ENCODE measurements around the gene MRFAP1L1.

DNA sequence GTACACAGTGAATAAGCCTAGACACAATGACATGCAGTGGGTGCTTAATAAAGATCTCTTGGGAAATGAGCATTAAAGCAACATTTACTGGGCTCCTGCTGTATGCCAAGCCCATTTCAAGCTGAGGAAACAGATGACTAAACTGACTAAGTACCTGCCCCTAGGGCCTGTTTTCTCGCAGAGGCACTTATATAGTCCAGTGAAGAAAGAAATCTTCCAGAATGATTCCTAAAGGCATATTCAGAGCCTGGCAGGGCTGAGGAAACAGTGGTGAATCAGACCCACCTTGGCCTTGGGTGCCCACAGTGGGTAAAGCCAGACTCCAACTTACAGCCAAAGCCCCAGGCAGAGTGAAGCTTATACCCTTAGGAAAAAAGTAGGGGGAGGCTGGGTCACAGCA, 38.0 kb downstream of the MRFAP1L1 start:
- TF ChIP-seq, protein P1, sequence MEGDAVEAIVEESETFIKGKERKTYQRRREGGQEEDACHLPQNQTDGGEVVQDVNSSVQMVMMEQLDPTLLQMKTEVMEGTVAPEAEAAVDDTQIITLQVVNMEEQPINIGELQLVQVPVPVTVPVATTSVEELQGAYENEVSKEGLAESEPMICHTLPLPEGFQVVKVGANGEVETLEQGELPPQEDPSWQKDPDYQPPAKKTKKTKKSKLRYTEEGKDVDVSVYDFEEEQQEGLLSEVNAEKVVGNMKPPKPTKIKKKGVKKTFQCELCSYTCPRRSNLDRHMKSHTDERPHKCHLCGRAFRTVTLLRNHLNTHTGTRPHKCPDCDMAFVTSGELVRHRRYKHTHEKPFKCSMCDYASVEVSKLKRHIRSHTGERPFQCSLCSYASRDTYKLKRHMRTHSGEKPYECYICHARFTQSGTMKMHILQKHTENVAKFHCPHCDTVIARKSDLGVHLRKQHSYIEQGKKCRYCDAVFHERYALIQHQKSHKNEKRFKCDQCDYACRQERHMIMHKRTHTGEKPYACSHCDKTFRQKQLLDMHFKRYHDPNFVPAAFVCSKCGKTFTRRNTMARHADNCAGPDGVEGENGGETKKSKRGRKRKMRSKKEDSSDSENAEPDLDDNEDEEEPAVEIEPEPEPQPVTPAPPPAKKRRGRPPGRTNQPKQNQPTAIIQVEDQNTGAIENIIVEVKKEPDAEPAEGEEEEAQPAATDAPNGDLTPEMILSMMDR (conservative IDR thresholded peaks at IDR 0.05; ENCODE audit: low read depth in 2 of 2): no peak
- no peak for TF ChIP-seq CREB1 (CRISPR knock-in tag; IDR thresholded peaks at IDR 0.05; ENCODE audit: low read depth)
- TF ChIP-seq, protein P2, sequence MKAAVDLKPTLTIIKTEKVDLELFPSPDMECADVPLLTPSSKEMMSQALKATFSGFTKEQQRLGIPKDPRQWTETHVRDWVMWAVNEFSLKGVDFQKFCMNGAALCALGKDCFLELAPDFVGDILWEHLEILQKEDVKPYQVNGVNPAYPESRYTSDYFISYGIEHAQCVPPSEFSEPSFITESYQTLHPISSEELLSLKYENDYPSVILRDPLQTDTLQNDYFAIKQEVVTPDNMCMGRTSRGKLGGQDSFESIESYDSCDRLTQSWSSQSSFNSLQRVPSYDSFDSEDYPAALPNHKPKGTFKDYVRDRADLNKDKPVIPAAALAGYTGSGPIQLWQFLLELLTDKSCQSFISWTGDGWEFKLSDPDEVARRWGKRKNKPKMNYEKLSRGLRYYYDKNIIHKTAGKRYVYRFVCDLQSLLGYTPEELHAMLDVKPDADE (IDR thresholded peaks at IDR 0.05): no peak
- TF ChIP-seq POLR2AphosphoS5 (IDR thresholded peaks at IDR 0.05; ENCODE audit: low read depth): no peak
- TF ChIP-seq EZH2 (IDR thresholded peaks at IDR 0.05; ENCODE audit: low read depth, unreplicated experiment): no peak
- TF ChIP-seq NANOG (IDR thresholded peaks at IDR 0.05; ENCODE audit: borderline replicate concordance): no peak
